AG08395 (cell line): ENCODE results near the gene CASP7.
"Not testable (repeated sequence)": the region's sequence is repeated elsewhere in the genome, so short reads cannot be mapped to it uniquely, and the experiment has no call there.

ENCODE experiments used
- DNase-seq: peaks from one replicate; pipeline ENCODE4 v3.0.0; 2012; ENCODE audit warnings: mixed read lengths, low spot score

Gene CASP7

GRCh38 chr10:113679463-113680189, at the start of gene CASP7:
TSS of gene CASP7 (plus strand) at chr10:113679912. CDS start at chr10:113697494, 17,582 bp downstream.
- peak; percentile 82 for DNase-seq

DNA sequence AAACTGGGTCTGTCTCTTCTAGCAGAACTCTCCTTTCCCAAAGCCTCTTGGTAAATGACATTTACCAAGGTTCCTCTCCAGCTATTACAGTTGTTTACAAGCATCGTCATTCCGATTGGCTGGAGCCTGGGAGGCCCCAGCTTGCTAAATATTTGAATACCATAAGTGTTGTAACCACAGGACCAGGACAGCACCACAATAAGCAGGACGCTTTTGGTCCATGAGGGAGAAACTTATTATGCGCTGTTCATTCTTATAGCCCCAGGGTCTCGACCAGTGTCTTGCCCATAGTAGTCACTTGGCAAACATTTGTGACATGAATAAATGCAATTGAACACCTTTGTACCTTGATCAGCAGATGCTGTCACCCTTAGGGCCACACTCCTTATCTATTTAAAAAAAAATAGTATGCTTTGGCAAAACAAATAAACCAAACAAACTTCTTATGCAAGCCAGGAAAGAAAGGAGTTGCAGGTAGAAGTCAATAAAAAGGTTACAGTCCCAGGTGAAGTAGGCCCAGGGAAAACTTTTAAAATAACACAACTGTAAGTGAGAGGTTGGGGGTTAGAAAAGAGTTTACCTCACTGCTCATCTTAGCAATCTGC, 48.7 kb upstream of the CASP7 start:
- no peak for DNase-seq

DNA sequence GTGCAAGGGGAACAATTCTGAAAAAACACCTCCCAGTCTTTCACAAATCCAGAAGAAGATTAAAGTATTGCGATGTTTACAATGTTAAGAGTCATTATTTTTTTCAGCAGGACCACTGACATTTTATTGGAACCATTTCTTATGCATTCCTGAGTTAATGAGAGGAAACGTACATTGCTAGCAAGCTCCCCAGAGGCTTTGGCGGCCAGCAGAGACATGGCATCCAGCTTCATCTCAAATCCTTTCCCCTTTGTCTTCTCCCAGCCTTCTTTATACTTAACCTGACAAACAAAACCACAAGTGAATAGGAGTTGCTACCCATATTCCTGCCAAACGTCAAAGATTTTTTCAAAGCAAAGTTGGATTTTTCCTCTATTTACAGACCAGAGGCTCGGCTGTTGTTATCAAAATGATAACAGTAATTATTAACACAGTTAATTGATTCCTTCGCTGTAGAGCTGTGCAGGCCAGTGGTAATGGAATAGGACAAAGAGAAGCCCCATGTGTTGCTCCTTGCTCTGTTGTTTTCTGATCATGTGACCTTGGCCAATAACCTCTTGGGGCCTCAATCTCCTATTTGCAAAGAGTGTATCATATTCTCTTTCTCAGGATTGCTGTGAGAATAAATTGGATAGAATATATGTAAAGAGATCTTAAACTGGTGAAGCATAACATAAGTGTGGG, 47.9 kb upstream of the CASP7 start:
- no peak for DNase-seq

DNA sequence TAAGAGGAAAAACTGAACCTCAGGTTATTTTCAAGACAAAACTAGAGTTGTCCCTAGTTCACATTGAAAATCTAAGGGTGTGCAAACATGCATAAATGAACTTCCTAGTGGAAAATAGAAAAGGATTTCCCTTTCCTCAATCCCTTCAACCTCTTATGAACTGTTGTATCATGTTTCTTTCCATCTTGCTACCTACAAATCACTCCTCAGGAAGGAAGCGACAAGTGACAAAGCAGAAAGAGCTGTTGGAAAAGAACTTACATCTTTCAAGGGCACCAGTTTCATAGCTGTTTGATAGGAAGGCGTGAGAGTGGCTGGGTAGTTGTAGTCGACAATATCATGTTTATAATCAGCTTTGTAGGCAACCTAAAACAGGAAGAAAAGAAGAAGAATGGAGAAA, 39.7 kb upstream of the CASP7 start:
- DNase-seq, result no peak

- DNase-seq, result no peak
Observed at GRCh38 chr10:113641702-113642101, 38.0 kb upstream of the CASP7 start.

DNA sequence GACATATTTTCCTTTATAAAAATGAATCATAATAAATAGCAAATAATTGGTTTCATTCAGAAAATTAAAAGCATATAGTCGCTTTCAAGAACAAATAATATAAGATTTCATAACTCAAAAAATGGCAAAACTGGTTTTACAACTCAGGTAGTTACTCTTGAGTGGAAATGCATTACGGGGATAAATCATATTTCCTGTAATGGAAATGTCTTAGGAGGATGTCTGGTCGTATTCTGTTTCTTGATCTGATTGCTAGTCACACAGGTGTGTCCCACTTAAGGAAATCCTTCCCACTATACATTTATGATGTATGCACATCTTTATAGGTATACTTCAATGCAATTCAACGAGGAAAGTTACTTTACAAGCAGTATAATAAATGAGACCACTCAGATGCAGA, 36.5 kb upstream of the CASP7 start:
- DNase-seq, result no peak

DNA sequence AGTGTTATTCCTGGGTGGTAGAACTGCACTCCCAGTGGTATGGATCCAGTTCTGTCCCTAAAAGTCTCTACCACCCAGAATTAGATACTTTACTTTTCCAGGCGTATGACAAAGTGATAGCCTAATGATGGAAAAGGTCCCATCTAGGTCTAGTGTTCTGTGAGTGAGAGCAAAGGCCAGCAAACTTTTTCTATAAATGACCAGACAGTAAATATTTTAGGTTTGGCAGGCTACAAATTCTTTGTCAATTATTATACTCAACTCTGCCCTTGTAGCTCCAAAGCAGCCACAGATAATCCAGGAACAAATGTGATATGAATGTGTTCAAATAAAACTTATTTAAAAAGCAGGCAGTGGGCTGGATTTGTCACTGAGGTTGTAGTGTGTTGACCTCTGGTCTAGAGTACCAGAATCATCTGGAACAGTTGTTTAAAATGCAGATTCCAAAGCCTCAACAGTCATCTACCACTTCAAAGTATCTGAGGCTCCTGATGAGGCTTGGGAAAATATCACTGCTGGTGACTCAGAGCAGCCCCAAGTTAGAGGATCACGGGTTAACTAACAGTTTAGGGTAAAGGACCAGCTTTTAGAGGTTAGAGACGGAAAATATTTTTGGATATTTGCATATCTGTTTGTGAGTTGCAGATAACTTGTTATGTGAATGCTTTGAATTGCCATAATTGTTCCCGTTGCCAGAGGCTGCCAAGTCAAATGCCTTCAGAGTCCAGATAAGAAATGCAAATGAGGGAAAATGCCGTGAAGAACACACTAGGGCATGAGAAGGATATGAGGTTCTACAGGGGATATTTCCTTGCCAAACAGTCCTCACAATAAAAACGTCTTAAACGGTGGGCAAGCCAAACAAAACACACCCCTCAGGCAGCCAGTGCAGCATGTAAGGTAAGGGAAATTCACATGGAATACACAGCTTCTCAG, 35.3 kb upstream of the CASP7 start:
- peak; percentile 78 for DNase-seq

DNA sequence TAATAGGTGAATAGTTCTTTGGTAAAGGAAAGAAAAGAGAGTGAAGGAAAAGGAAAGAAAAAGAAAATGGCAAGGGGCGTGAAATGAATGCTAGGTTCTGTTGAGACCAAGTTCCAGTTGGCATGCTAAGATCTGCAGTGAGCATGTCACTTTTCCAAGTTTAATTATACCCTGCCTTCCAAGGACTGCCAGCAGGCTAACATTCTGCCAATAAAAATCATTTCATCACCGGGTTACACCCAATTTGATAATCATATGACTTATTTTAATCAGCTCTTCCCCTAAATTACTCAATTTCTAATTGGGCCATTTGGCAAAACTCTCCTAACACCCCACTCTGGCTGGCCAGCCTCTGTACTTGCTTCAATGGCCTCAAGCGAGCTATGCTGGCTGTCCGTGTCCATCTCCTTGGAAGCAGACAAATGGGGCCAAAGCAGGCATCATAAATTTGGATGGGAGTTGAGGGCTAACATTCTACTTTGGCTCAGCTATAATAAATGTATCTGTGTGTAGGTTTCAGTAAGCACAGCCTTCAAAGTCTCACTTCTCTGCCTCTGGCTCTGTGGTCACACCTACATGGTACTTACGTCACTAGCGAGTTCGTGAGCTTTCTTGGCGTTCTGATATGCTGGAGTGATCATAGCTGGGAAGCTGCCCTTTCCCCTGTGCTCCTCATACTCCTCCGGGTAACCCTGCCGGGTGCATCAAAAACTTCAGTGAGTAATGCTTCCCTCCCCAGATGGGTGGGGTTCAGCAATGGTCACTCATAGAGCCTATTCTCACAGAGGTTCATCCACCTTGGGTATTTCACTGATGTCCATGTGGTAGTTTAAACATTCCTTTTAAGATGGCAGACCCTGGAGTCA, 33.1 kb upstream of the CASP7 start:
- DNase-seq, result no peak

- no peak for DNase-seq
Observed at GRCh38 chr10:113647812-113648211, 31.9 kb upstream of the CASP7 start.

DNA sequence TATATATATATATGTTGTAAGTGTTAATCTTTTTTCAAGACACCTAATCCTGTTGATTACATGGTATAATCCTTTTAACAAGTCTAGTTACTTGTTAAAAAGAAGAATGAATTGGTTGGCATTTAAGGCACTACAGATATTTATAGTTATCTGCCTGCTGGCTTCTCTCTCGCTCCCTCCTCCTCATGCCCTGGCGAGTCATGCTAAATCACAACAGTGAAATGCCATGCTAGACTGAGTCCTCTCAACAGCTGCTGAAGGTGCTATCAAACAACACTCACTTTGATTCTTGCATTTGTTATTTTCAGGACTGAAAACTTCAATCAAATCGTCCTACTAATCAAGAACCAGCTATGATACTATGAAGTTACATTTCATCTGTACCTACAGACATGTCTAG, 31.2 kb upstream of the CASP7 start:
- DNase-seq, result peak; percentile 27

GRCh38 chr10:113650172-113650571, 29.5 kb upstream of the CASP7 start:
- no peak for DNase-seq

DNA sequence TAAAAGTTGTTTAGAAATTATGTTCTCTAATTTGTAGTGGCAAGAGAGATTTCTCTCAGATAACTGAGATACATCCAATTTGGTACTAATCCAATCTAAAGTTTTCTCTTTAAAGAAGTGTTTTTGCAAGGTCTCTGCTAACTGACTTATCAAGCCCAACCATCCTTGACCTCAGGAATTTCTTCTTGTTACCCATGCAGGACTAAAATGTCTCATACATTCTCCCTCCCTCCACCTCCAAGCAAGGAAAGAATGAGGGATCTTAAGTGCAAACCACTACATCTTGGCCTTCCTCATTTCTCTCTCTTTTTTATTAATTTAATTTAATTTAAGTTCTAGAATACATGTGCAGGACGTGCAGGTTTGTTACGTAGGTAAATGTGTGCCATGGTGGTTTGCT, 28.7 kb upstream of the CASP7 start:
- no peak for DNase-seq

- DNase-seq, result no peak
Observed at GRCh38 chr10:113651898-113652297, 27.8 kb upstream of the CASP7 start.

GRCh38 chr10:113652456-113652855, 27.3 kb upstream of the CASP7 start:
- not testable (repeated sequence) for DNase-seq

DNA sequence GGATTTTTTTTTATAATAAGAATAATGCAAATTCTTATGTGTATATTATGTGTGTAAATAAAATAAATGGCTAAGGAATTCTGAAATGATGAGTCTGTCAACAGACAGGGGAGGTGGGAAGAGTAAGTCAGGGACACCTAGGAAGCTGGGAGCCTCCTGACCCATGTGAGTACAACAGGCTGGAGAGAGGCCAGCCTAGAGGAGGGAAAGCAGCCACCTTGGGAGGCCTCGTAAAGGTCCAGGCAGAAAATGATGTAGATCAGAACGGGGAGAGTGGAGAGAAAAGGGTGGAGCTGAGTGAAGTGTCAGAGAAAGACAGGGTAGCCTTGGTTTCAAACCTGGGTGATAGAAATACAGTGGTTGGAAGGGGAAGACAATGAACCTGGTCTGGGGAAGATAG, 22.8 kb upstream of the CASP7 start:
- DNase-seq, result no peak

DNA sequence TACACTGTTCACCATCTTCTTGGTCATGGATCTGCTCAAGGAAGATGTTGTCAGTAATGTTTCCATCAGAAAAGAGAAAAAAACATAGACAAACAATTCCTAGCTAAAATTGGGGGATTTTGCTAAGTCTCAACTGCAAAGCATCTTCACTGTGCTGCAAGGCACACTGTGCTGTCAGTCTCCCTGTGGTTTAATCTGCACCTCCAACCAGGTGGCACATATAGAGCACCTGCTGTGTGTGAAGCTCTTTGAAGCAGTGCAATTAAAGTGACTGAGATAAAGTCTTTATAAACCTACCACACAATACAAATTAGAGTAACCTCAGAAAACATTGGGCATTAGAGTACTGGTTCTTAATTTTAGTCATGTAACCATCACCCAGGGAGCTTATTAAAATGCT, 22.2 kb upstream of the CASP7 start:
- no peak for DNase-seq

DNA sequence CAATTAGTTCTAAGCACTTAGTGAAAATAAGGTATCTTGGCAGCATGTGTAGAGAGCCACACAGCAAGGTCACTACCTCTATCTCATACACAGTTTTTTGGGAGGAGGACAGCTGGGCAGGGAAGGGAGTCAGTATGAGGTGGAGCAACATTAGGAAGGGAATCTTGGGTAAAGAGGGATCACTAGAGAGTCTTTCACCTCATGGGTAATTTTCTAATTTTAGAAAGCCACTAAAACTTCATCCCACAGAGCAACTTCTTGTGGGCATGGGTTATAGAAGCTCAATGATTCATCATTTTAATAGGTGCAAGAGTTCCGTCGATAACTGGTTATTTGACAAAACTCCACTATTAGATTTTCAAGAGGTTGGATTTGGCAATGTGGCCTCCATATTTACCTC, 18.4 kb upstream of the CASP7 start:
- DNase-seq, result no peak

DNA sequence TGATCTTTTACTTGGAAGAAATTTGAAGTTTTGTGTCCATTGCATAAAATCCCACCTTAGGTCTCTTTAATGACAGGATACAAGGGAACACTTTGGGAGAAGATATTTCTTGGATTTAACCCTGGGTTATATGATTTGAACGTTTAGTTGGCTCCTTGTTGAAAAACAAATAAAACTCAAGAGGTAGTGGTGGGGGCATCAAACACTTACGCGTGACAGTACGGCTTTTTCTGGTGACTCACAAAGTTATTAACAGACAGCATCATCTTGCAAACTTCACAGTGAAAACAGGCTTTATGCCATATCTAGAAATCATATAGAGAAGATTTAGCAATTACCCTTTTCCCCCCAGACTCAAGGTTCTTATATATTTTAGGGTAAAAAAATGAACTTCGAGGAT, 16.6 kb upstream of the CASP7 start:
- no peak for DNase-seq

DNA sequence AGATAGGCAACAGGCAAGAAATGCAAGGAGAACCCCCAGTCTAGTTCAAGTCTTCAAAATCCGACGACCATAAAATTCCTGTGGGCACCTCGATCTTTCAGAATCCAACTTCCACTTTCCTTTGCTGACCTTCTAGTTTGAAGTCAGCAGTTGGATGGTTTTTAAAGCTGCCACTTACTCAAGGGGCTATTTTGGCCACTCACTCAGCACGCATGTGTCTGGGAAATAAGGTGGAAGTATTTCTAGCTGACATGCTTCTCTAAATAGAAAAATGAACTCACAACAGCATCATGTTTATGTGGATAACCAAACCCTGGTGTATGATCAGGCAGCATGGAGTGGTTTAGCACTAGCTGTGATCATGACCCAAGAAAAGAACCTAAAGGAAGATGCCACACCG, 15.8 kb upstream of the CASP7 start, which contains the start of gene NRAP:
NRAP (minus strand) TSS at position 134 of the 400 bp plus-strand sequence. CDS start 159 bp downstream, outside the sequence.
- no peak for DNase-seq

GRCh38 chr10:113665352-113665751, 14.4 kb upstream of the CASP7 start:
- no peak for DNase-seq

DNA sequence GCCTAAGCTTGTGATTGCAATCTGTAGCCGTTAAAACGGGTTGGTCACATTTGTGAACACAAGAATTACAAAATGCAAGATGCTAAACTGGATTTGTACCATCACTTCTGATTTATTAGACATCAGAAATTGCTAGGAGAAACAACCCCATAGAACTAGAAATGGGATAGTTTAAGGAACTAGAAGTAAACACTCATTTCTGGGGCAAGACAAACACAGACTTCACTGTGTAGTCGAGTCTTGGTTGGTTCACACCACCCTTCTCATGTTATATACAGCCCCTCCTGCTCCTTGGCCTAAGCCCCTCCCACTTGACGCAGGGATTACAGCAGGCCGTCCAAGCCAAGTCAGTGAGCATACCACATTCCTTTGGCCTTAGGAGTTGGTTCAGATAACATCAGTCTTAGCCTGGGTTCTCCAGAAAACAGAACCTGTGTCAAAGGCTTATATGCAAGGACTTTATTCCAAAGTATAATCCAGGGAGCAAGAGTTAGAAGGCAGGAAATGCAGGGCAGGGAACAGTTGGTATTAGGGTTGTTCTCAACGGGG, 13.8 kb upstream of the CASP7 start:
- DNase-seq, result peak; percentile 90
